Fibroblast of skin of scalp (primary cell): Measurements from ENCODE around the gene SKOR1.

Source experiments
- DNase-seq: peaks from one replicate; pipeline ENCODE4 v3.0.0-alpha.2; 2013

Gene SKOR1

GRCh38 chr15:67832897-67833709 is 7.8 kb downstream of the SKOR1 start:
- no peak for DNase-seq

GRCh38 chr15:67833710-67834511 is 8.6 kb downstream of the SKOR1 start:
- DNase-seq, result peak; percentile 43

DNA sequence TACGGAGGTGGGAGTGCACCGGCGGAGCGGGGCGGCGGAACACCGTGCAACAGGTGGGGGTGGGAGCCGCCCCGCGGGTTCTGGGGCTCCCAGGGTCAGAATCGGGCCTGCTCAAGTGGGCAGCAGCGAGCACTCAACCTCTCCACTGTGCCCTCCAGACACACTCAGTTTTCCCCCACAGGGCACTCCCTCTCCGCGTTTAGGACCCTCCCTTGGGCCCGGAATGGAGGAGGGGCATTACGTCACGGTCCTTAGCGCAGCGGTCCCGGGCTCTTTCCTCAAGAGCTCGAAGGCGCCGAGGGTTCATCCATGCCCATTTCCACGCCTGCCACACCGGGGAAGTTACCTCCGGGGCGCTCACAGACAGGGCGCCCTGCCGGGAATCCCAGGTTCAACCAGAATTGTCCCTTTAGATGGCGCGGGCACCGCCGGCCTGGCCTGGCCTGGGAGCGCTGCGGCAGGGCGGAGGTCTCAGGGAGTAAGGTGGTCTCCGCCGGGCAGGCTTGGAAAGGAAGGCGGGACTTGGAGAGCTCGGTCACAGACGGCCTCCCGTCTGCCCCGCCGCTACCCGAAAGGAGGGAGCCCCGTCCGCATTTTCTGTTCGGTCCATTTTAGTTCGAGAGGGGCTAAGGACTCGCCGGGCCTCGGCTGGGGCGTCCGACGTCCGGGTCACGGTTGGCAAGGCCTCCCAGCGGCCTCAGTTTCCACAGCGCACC is 9.4 kb downstream of the SKOR1 start:
- DNase-seq, result no peak

DNA sequence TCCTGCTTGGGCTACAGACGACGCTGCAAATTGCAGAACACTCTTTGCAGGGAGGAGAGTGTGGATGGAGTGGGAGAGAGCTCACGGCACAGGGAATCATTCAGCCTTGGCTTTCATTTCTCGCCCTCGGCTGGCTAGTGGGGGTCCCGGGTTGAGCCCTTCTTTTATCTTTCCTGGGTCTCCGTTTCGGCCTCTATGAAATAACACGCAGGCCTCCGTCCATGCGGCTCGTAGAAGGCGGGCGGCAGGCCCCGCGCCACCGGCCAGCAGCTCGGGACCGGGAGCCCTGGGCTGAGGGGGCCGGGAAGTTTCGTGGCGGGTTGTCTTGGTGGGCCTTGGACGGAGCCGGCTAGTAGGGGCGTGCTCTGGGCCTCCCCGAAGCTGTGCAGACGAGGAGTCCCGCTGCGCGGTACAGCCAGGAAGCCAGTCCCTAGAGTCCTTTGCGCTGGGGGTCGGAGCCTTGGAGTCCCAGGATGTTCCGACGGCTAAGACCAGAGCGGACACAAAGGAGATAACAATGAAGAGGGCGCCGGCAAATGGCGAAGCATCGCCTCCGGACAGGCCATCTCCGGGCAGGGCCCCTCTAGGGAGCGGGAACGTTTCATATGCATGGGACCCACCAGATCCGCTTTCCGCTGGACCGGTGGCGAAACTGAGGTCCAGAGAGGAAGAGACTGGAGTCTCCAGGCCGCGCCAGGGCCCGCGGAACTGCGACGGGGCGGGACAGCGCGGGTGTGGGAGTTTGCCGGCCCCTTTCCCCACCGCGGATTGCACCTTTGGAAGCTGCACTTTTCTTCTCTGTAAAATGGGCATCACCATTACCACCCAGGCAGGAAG is 10.2 kb downstream of the SKOR1 start:
- no peak for DNase-seq

- DNase-seq, result no peak
These were observed 10.8 kb downstream of the SKOR1 start for GRCh38 chr15:67836134-67836455.

GRCh38 chr15:67836477-67836876 is 11.2 kb downstream of the SKOR1 start:
- DNase-seq, result peak; percentile 42

DNA sequence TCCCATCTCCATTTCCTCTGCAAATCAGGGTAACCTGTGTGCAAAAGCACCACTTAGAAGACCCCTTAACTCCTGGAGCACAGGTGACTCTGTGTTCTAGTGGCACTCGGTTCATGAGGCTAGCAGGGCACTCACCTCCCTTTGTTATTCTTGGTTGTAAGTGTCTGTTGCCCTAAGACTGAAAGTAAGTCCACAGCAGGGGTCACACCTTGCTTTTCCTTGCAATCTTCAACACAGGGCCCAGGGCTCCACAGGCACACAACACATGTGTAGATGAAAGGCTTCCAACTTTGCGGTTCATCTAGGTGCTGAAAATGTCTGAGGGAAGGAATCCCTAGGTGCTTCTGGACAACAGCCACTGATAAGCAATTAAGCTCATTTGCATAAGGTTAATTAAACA is 11.6 kb downstream of the SKOR1 start:
- no peak for DNase-seq

GRCh38 chr15:67838789-67839332 is 13.6 kb downstream of the SKOR1 start:
- DNase-seq, result peak; percentile 36

GRCh38 chr15:67839499-67839928 is 14.2 kb downstream of the SKOR1 start:
- DNase-seq, result peak; percentile 49

DNA sequence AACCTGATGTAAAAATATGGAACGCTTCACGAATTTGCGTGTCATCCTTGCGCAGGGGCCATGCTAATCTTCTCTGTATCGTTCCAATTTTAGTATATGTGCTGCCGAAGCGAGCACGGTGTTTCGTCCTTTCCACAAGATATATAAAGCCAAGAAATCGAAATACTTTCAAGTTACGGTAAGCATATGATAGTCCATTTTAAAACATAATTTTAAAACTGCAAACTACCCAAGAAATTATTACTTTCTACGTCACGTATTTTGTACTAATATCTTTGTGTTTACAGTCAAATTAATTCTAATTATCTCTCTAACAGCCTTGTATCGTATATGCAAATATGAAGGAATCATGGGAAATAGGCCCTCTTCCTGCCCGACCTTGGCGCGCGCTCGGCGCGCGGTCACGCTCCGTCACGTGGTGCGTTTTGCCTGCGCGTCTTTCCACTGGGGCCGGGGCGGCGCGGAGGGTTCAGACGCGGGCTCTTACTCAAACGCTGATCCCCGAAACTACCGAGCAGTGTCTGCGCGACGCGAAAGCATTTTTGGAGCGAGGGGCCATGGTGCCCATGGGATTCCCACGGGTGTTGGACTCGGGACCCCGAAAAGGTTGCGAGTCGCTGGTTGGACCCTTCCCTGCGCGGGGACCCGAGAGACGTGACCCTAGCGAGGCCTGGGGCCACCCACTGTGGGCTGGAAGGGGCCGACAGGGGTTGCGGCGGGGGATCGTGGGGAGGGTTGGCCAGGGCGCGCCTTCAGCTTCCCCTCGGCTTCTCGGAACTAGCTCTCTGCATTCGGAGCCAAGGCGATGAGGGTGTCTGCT is 14.8 kb downstream of the SKOR1 start, which contains the start of gene RNU6-1:
Gene RNU6-1, minus strand, starts transcription at position 117 of the 820 bp plus-strand sequence.
- DNase-seq, result peak; percentile 93

DNA sequence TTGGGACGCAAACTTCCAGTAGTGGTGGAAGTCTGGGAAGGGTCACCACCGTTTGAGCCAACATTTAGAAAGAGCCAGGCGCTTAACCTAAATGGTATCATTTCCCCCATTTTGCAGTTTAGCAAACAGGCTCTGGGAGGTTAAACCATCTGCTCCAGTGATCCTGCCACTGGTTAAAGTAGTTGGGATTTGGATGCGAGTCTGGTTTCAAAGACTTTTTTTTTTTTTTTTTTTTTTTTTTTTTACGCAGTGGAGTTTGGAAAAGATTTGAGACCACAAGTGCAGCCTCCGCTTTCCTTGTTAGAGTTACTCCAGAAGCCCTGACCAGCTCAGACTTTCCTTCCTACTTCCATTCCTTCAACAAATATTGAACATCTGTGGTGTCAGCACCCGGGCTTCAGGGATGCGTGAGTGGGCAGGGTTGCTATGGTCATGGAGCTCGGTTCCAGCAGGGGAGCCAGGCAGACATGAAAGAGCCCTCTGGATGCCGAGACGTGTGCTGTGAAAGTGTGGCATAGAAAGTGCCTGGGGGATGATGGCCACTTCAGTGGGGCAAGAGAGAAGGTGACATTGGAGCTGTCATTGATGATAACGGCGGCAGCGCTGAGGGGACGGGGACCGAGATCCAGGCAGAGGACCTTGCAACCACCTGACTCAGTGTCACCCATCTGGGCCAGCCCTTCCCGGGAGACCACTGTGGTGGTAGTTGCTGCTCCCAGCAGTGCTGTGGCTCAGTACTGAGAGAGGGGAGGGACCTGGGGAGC is 15.6 kb downstream of the SKOR1 start:
- DNase-seq, result peak; percentile 33

DNA sequence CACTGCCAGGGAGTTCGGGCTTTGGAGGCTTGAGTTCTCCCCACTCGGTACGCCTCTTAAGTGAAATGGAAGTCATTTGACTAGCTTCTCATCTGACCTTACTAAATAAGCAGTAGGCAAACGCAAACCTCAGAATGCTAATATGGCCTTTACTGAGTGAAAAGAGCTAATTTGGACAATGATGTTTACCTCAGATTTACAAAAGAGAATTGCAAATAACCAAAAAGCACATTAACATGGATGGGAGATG is 16.1 kb downstream of the SKOR1 start:
- no peak for DNase-seq

GRCh38 chr15:67843092-67843501 is 17.8 kb downstream of the SKOR1 start:
- DNase-seq, result no peak

GRCh38 chr15:67843571-67844387 is 18.5 kb downstream of the SKOR1 start:
- peak; percentile 18 for DNase-seq

DNA sequence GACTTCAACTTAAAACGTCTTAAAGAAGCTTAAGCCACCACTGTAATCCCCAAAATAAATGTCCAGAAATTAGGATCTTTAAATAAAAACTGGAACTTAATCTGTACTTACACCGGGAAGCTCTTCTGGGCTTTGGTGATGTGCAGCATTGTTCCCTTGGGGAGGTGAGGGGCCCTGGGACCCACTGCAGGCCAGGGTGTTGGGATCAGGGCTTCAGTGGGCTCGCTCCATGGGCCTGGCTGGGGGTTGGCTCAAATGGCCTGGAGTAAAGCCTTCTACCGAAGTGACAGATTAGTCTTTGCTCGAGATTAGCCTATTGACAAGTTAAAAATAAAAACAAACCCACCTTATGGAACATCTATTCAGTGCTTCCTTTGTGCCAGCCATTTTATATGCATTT is 20.7 kb downstream of the SKOR1 start:
- no peak for DNase-seq

DNA sequence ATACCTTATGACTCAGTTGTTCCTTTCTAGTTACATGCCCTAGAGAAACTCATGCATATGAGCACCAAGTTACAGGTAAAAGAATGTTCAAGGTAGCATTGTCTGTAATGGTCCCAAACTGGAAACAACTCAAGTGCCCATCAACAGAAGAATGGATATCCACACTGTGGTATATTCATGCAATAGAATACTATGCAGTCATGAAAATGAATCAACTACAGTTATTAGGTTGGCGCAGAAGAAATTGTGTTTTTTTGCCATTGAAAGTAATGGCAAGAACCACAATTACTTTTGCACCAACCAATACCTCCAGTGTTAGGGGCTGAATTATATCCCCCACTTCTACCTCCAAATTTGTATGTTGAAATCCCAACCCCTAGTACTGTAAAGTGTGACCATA is 24.2 kb downstream of the SKOR1 start:
- no peak for DNase-seq

GRCh38 chr15:67850336-67850735 is 25.0 kb downstream of the SKOR1 start:
- no peak for DNase-seq

- no peak for DNase-seq
These were observed 25.8 kb downstream of the SKOR1 start for GRCh38 chr15:67850994-67851571.

- DNase-seq, result no peak
These were observed 27.1 kb downstream of the SKOR1 start for GRCh38 chr15:67852418-67852817.
